WTC11 (cell line): ENCODE results near the gene ACVR2B.

Experiments used
- CDX4 ChIP-seq: fragments of 250-450 bp; sonication (Bioruptor Pico); IDR thresholded peaks from 2 replicates; pipeline ENCODE4 v1.9.0; 2021; ENCODE audit warnings: moderate library complexity, mild to moderate bottlenecking, inconsistent platforms, borderline replicate concordance
- CTCF ChIP-seq: fragments of 200-600 bp; IDR thresholded peaks from 2 replicates; pipeline ENCODE4 v1.8.0; 2022; ENCODE audit warnings: antibody characterized with exemption
- NFE2L1 ChIP-seq: sonication (generic); formaldehyde crosslinking; IDR thresholded peaks from 2 replicates; pipeline ENCODE4 v1.8.1; 2023; ENCODE audit warnings: missing genetic modification reagents
- STAT6 ChIP-seq: sonication (generic); formaldehyde crosslinking; conservative IDR thresholded peaks from 2 replicates; pipeline ENCODE4 v1.8.1; 2023; ENCODE audit warnings: mild to moderate bottlenecking, low read depth, missing genetic modification reagents, moderate library complexity
- ZNF317 ChIP-seq: sonication (generic); formaldehyde crosslinking; IDR thresholded peaks from 2 replicates; pipeline ENCODE4 v1.8.1; 2023; ENCODE audit warnings: low read depth, mild to moderate bottlenecking, moderate library complexity, missing genetic modification reagents, borderline replicate concordance
- ZNF423 ChIP-seq: fragments of 250-450 bp; sonication (Bioruptor Pico); IDR thresholded peaks from 2 replicates; pipeline ENCODE4 v2.1.2; 2022; ENCODE audit warnings: mild to moderate bottlenecking, moderate library complexity

- no peak for TF ChIP-seq ZNF317
- TF ChIP-seq CTCF, result no peak
- no peak for TF ChIP-seq NFE2L1 (CRISPR knock-in tag)
- TF ChIP-seq STAT6 (CRISPR knock-in tag), result no peak
- TF ChIP-seq CDX4 (CRISPR knock-in tag), result no peak
- TF ChIP-seq ZNF423 (CRISPR knock-in tag), result no peak
Observed at GRCh38 chr3:38475716-38476115, 22.0 kb downstream of the ACVR2B start.
